GM11168 (cell line): ENCODE measurements around the gene CNNM2.

ENCODE experiments used
- in situ Hi-C: fragments of 300-500 bp; cut with MboI; formaldehyde crosslinking; loops from one replicate; pipeline ENCODE4 v1.12.0; 2022; ENCODE audit warnings: low sequenced_read_pairs; ENCODE audit not compliant: unreplicated experiment

Gene CNNM2

DNA sequence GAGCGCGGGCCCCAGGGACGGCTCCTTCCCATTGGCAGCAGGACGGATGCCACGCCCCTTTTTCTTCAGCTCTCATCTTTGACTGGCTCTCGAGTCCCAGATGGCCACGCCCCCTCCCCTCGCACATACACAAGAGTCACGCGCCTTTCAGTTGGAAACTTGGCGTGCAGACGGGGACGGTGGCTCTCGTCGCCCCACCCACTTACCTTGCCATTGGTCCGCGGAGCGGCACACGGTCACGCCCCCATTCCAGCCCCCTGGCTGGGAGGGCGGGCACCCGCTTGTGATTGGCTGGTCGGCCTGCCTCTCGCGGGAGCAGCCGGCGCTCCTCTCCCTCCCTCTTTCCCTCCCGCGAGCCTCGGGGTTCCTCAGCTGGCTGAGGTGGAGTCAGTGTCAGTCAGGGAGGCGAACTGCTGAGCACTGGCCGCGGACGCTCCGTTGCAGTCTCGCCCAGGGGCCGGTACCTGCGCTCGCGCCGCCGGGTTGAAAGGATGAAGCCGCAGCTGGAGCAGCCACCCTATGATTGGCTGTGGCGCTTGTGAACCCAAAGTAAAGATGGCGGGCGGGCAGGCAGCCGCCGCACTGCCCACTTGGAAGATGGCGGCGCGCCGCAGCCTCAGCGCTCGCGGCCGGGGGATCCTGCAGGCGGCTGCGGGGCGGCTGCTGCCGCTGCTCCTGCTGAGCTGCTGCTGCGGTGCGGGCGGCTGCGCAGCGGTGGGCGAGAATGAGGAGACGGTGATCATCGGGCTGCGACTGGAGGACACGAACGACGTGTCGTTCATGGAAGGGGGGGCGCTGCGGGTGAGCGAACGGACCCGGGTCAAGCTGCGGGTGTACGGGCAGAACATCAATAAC lies at the start of gene CNNM2:
Gene CNNM2 (plus strand): TSS at position 333 of the 855 bp plus-strand sequence. CDS start 187 bp downstream, at position 520.
- in situ Hi-C loops: loop anchor here (25.0 kb wide), 1 partner anchor 319 kb away; the partner anchor contains the start of gene RPEL1

GRCh38 chr10:102868911-102869257 lies 49.2 kb upstream of the CNNM2 start:
- in situ Hi-C loops: no loop called here

DNA sequence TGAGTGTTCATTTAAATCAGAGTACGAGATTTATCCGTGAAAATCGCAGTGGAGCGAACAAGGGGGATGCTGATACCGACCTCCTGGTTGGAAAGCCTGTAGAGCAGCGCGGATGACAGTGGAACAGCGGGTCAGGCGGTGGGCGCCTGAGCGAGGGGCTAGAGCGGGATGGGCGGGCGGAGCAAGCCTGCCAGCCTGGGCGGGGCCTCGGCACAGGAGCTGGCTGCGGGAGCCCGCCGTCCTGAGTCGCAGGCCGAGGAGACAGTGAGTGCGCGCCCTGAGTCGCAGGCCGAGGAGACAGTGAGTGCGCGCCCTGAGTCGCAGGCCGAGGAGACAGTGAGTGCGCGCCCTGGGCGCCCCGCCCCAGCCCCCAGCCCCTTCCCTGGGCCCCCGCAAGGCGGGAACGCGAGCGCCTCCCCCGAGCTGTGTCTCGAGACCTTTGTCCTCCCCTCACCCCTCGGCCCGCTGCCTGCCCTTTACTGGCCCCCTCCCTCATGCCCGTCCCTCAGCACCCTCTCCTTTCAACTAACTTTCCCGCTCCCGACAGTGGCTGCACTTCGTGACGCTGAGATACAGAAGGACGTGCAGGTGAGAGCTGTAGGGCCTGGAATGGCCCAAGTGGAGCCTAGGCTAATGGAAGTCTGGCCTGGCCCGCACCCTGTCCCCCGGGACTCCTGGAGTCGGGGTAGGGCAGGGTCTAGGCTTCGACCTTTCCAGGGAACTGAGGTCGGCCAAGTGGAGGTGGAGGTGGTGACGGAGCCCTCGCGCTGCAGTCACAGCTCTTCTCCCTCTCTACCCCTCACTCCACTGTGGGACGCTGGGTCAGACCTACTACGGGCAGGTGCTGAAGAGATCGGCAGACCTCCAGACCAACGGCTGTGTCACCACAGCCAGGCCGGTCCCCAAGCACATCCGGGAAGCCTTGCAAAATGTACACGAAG lies 48.6 kb upstream of the CNNM2 start, which contains the start of gene AS3MT:
Gene AS3MT (plus strand): TSS at position 213 of the 941 bp plus-strand sequence. CDS start 123 bp downstream, at position 336.
- in situ Hi-C loops: no loop called here

GRCh38 chr10:102870221-102870620 lies 47.9 kb upstream of the CNNM2 start:
- in situ Hi-C loops: no loop called here

- in situ Hi-C loops: no loop called here
Measured at GRCh38 chr10:102872163-102872562, 45.9 kb upstream of the CNNM2 start.

GRCh38 chr10:102876747-102877153 lies 41.3 kb upstream of the CNNM2 start:
- in situ Hi-C loops: no loop called here

- in situ Hi-C loops: no loop called here
Measured at GRCh38 chr10:102878629-102879028, 39.5 kb upstream of the CNNM2 start.

GRCh38 chr10:102880256-102880655 lies 37.8 kb upstream of the CNNM2 start:
- in situ Hi-C loops: no loop called here

DNA sequence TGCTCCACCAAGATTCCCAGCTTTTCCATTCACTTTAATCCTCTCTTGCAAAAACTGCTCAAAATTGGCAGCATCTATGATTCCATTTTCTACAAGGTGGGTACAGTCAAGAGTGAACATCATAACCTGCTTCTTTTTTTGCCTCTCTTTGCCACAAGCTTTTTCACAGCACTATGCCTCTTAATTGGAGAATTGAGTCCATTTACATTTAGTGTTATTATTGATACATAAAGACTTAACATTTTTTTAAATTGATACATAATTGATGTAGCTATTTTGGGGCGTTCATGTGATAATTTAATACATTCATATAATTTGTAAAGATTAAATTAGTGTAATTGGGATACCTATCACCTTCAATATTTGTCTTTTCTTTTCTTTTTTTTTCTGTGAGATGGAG lies 30.0 kb upstream of the CNNM2 start:
- in situ Hi-C loops: no loop called here

DNA sequence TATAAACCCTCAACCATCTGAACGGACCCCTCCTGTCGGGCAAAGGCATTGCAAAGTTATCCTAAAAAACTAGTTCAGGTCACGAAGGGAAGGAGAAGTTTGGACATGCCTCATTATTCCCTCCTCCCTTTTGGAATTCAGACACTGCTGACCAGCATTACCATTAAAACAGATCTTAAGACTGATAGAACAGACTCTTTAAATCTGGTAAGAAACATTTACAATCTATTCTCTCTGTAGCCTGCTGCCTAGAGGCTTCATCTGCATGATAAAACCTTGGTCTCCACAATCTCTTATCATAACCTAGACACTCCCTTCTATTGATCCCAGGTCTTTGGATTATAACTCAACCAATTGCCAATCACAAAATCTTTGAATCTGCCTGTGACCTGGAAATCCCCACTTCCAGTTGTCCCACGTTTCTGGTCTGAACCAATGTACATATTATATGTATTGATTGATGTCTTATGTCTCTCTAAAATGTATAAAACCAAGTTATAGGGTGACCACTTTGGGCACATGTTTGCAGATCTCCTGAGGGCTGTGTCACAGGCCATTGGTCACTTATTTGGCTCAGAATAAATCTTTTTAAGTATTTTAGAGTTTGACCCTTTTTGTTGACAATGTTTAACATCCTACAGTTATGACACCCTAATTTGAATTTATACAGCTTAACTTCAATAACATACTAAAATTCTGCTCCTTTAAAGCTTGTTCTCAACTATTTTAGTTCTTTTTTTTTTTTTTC lies 23.5 kb upstream of the CNNM2 start:
- in situ Hi-C loops: loop anchor here (5.0 kb wide), 1 partner anchor 57 kb away; the partner anchor contains the start of gene CYP17A1

- in situ Hi-C loops: loop anchor here (25.0 kb wide), 1 partner anchor 337 kb away; the partner anchor contains the start of gene RPEL1
Measured at GRCh38 chr10:102900006-102900405, 18.1 kb upstream of the CNNM2 start.

- in situ Hi-C loops: loop anchor here (25.0 kb wide), 1 partner anchor 333 kb away; the partner anchor contains the start of gene RPEL1
Measured at GRCh38 chr10:102904346-102904745, 13.7 kb upstream of the CNNM2 start.

GRCh38 chr10:102906507-102906906 lies 11.6 kb upstream of the CNNM2 start:
- in situ Hi-C loops: loop anchor here (25.0 kb wide), 1 partner anchor 331 kb away; the partner anchor contains the start of gene RPEL1

DNA sequence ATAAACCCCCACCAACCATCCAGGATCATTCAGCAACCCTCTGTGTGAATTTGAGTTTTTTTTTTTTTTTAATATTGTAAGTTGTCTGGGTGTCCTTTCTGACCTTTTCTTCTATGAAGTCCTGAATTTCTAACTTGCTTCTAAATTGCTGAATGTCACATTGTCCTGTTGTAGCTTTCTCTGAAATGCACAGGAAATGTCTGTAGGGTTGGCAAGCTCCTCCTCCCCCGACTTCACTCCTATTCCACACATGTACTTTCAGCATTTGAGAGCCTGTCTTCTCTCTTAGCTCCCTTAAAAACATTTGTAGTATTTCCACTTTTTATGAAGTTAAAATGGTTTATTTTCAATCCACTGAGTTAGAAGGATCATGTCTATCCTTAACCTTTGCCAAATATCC lies 3.3 kb upstream of the CNNM2 start:
- in situ Hi-C loops: loop anchor here (25.0 kb wide), 1 partner anchor 323 kb away; the partner anchor contains the start of gene RPEL1

DNA sequence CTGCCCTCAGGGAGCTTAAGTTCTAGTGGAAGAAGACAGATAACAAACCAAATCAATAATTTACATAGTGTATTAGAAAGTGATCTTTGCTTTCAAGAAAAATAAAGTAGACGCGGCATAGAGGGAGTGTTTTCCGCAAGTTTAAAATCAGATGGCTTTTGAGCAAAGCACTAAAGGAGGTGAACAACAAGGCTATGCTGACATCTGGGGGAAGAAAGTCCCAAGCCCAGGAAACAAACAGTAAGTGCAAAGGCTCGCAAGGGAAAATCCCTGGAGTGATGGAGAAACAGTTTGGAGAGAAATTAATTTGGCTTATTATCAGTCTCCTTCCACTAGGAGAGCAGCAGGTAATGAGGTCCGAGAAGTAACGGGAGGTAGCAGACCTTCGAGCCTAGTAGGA lies 1.9 kb upstream of the CNNM2 start:
- in situ Hi-C loops: loop anchor here (25.0 kb wide), 1 partner anchor 321 kb away; the partner anchor contains the start of gene RPEL1

GRCh38 chr10:102917314-102917961 lies 656 bp upstream of the CNNM2 start:
- in situ Hi-C loops: loop anchor here (25.0 kb wide), 1 partner anchor 320 kb away; the partner anchor contains the start of gene RPEL1

GRCh38 chr10:102918817-102919245 lies 737 bp downstream of the CNNM2 start:
- in situ Hi-C loops: loop anchor here (25.0 kb wide), 1 partner anchor 318 kb away; the partner anchor contains the start of gene RPEL1

DNA sequence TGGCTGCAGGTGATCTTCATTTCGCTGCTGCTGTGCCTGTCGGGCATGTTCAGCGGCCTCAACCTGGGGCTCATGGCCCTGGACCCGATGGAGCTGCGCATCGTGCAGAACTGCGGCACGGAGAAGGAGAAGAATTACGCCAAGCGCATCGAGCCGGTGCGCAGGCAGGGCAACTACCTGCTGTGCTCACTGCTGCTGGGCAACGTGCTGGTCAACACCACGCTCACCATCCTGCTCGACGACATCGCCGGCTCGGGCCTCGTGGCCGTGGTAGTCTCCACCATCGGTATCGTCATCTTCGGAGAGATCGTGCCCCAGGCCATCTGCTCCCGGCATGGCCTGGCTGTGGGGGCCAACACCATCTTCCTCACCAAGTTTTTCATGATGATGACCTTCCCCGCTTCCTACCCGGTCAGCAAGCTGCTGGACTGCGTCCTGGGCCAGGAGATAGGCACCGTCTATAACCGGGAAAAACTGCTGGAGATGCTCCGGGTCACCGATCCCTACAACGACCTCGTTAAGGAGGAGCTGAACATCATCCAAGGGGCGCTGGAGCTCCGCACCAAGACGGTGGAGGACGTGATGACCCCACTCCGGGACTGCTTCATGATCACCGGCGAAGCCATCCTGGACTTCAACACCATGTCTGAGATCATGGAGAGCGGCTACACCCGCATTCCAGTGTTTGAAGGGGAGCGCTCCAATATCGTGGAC lies 1.3 kb downstream of the CNNM2 start:
- in situ Hi-C loops: loop anchor here (25.0 kb wide), 1 partner anchor 318 kb away; the partner anchor contains the start of gene RPEL1
